WTC11 (cell line): ENCODE measurements around the gene MRPL37. TPM values are rescaled to one million over a fixed set of nuclear protein-coding genes. Genes with fewer than 3 reads are reported as not detected.

Experiments
- ATAC-seq: fragments of 200-7000 bp; cut with Tn5 transposase; 2 replicates; pipeline ENCODE4 v1.10.0; 2021; ENCODE audit warnings: mild to moderate bottlenecking, moderate library complexity
- CTCF ChIA-PET: fragments of 300-600 bp; sonication (Branson Sonifier 250); formaldehyde crosslinking; loops from one replicate; lab custom pipeline; 2021; ENCODE audit warnings: antibody characterized with exemption; lab: Charles Lee
- POLR2A ChIA-PET: fragments of 350-600 bp; sonication (Branson Sonifier 250); formaldehyde crosslinking; loops from one replicate; lab custom pipeline; 2021; ENCODE audit warnings: antibody characterized with exemption; lab: Charles Lee
- DNase-seq: peaks from one replicate; pipeline ENCODE4 v3.0.0; 2021; ENCODE audit warnings: low spot score
- H3K27ac Mint-ChIP-seq: 2 replicates; pipeline ENCODE4 v1.8.0; 2021; ENCODE audit warnings: mixed read lengths
- H3K27me3 Mint-ChIP-seq: 2 replicates; pipeline ENCODE4 v1.8.0; 2021; ENCODE audit warnings: low read depth, mild to moderate bottlenecking, moderate library complexity, mixed read lengths
- H3K36me3 Mint-ChIP-seq: 2 replicates; pipeline ENCODE4 v1.8.0; 2021; ENCODE audit warnings: mixed read lengths
- H3K4me1 Mint-ChIP-seq: 2 replicates; pipeline ENCODE4 v1.8.0; 2022; ENCODE audit warnings: mixed read lengths
- H3K4me3 Mint-ChIP-seq: 2 replicates; pipeline ENCODE4 v1.8.0; 2021; ENCODE audit warnings: mild to moderate bottlenecking, moderate library complexity, mixed read lengths
- H3K9me3 Mint-ChIP-seq: 2 replicates; pipeline ENCODE4 v1.8.0; 2021; ENCODE audit warnings: mixed read lengths
- AFF4 ChIP-seq: sonication (generic); formaldehyde crosslinking; IDR thresholded peaks from 2 replicates; pipeline ENCODE4 v1.8.1; 2023; ENCODE audit warnings: mild to moderate bottlenecking, missing genetic modification reagents, borderline replicate concordance
- ATF1 ChIP-seq: sonication (generic); formaldehyde crosslinking; IDR thresholded peaks from 2 replicates; pipeline ENCODE4 v1.8.1; 2023; ENCODE audit warnings: mild to moderate bottlenecking, moderate library complexity, missing genetic modification reagents
- ATF2 ChIP-seq: sonication (generic); formaldehyde crosslinking; IDR thresholded peaks from 2 replicates; pipeline ENCODE4 v1.8.1; 2022; ENCODE audit warnings: low read depth, missing genetic modification reagents, borderline replicate concordance
- CBFB ChIP-seq: sonication (generic); formaldehyde crosslinking; IDR thresholded peaks from 2 replicates; pipeline ENCODE4 v1.8.1; 2022; ENCODE audit warnings: mild to moderate bottlenecking, low read depth, missing genetic modification reagents
- CREB1 ChIP-seq: sonication (generic); formaldehyde crosslinking; IDR thresholded peaks from 2 replicates; pipeline ENCODE4 v1.8.0; 2023; ENCODE audit warnings: mild to moderate bottlenecking, missing genetic modification reagents
- CTCF ChIP-seq: fragments of 200-600 bp; IDR thresholded peaks from 2 replicates; pipeline ENCODE4 v1.8.0; 2022; ENCODE audit warnings: antibody characterized with exemption
- EMX1 ChIP-seq: fragments of 250-450 bp; sonication (Bioruptor Pico); IDR thresholded peaks from 2 replicates; pipeline ENCODE4 v1.8.0; 2021; ENCODE audit warnings: mild to moderate bottlenecking
- ERG ChIP-seq: fragments of 250-450 bp; sonication (Bioruptor Pico); IDR thresholded peaks from 2 replicates; pipeline ENCODE4 v1.8.0; 2021; ENCODE audit warnings: mild to moderate bottlenecking
- FOXK1 ChIP-seq: sonication (generic); formaldehyde crosslinking; IDR thresholded peaks from 2 replicates; pipeline ENCODE4 v1.8.0; 2022; ENCODE audit warnings: mild to moderate bottlenecking, moderate library complexity, missing genetic modification reagents
- NR3C1 ChIP-seq: sonication (generic); formaldehyde crosslinking; conservative IDR thresholded peaks from 2 replicates; pipeline ENCODE4 v1.8.1; 2023; ENCODE audit warnings: low read depth, mild to moderate bottlenecking, missing genetic modification reagents
- PREB ChIP-seq: sonication (generic); formaldehyde crosslinking; IDR thresholded peaks from 2 replicates; pipeline ENCODE4 v1.8.1; 2022; ENCODE audit warnings: mild to moderate bottlenecking, missing genetic modification reagents, moderate library complexity, borderline replicate concordance
- SP1 ChIP-seq: sonication (generic); formaldehyde crosslinking; conservative IDR thresholded peaks from 2 replicates; pipeline ENCODE4 v1.8.1; 2022; ENCODE audit warnings: missing genetic modification reagents
- USF1 ChIP-seq: sonication (generic); formaldehyde crosslinking; IDR thresholded peaks from 2 replicates; pipeline ENCODE4 v1.8.0; 2022; ENCODE audit warnings: mild to moderate bottlenecking, missing genetic modification reagents
- ZNF121 ChIP-seq: sonication (generic); formaldehyde crosslinking; IDR thresholded peaks from 2 replicates; pipeline ENCODE4 v1.8.0; 2023; ENCODE audit warnings: missing genetic modification reagents
- ZNF281 ChIP-seq: sonication (generic); formaldehyde crosslinking; IDR thresholded peaks from 2 replicates; pipeline ENCODE4 v1.8.0; 2023; ENCODE audit warnings: mild to moderate bottlenecking, missing genetic modification reagents
- ZNF396 ChIP-seq: fragments of 250-450 bp; sonication (Bioruptor Pico); IDR thresholded peaks from 2 replicates; pipeline ENCODE4 v1.8.0; 2021; ENCODE audit warnings: mild to moderate bottlenecking, moderate library complexity, borderline replicate concordance
- ZNF425 ChIP-seq: fragments of 250-450 bp; sonication (Bioruptor Pico); conservative IDR thresholded peaks from 2 replicates; pipeline ENCODE4 v1.9.0; 2021; ENCODE audit warnings: mild to moderate bottlenecking
- total RNA-seq: library from RNA; stranded (reverse); gene quantifications from 3 replicates; pipeline ENCODE4 v1.2.3, GENCODE V29; 2021

MRPL37 gene
- total RNA-seq, 1 experiment from 2014 or later: 143 TPM

GRCh38 chr1:54243022-54243421 lies 43.1 kb downstream of the MRPL37 start:
- ATAC-seq (no peak), DNase-seq (no peak)
- Mint-ChIP-seq H3K27ac (no peak overlapping the region; the same call in 1 of the 2 replicates), H3K36me3 (peaks cover 20% of the 10 kb centered on the region), H3K4me1 (no peaks in the 10 kb centered on the region), H3K4me3 (no peak overlapping the region), H3K9me3 (no peaks in the 10 kb centered on the region), H3K27me3 (no peaks in the 10 kb centered on the region)
- ChIA-PET CTCF (no interaction called here), POLR2A (no interaction called here)
- TF ChIP-seq ZNF425: no peak
- no peak for TF ChIP-seq CTCF
- no peak for TF ChIP-seq FOXK1 (CRISPR knock-in tag)
- TF ChIP-seq PREB (CRISPR knock-in tag): no peak
- no peak for TF ChIP-seq ATF2
- TF ChIP-seq NR3C1: no peak
- TF ChIP-seq AFF4 (CRISPR knock-in tag): no peak
- TF ChIP-seq ZNF396 (CRISPR knock-in tag): no peak
- no peak for TF ChIP-seq ZNF281 (CRISPR knock-in tag)
- TF ChIP-seq SP1: no peak

- DNase-seq (no peak), ATAC-seq (peak; percentile 31; the same call in 1 of the 2 replicates)
- no peak overlapping the region for H3K4me3 Mint-ChIP-seq
- CTCF ChIA-PET: interaction anchor here (0.6 kb wide), 1 partner anchor 244 kb away, joined by 3 read pairs; no protein-coding TSS in a partner anchor
- H3K27ac Mint-ChIP-seq: peak overlapping the region; percentile 67
- H3K27me3 Mint-ChIP-seq: no peaks in the 10 kb centered on the region
- no peaks in the 10 kb centered on the region for H3K4me1 Mint-ChIP-seq
- peaks cover 14% of the 10 kb centered on the region for H3K36me3 Mint-ChIP-seq
- no peaks in the 10 kb centered on the region for H3K9me3 Mint-ChIP-seq
- POLR2A ChIA-PET: no interaction called here
- TF ChIP-seq ATF1 (no peak), ZNF121 (CRISPR knock-in tag) (no peak), USF1 (CRISPR knock-in tag) (no peak), EMX1 (CRISPR knock-in tag) (no peak), CREB1 (no peak), ATF2 (no peak), ERG (CRISPR knock-in tag) (no peak), CBFB (CRISPR knock-in tag) (no peak)
Observed at GRCh38 chr1:54244655-54245054, 44.7 kb downstream of the MRPL37 start.
